Activated T-cell treated with anti-CD3 and anti-CD28 coated beads for 24 hours (primary cell): Measurements from ENCODE around the gene KRT16.
"Not testable (repeated sequence)": the region's sequence is repeated elsewhere in the genome, so short reads cannot be mapped to it uniquely, and the experiment has no call there.

Source experiments
- DNase-seq: peaks from one replicate; pipeline ENCODE4 v3.0.0-alpha.2; 2020; ENCODE audit warnings: low read depth

KRT16 gene

GRCh38 chr17:41647940-41648410 lies 35.4 kb upstream of the KRT16 start:
- DNase-seq, result peak; percentile 81

DNA sequence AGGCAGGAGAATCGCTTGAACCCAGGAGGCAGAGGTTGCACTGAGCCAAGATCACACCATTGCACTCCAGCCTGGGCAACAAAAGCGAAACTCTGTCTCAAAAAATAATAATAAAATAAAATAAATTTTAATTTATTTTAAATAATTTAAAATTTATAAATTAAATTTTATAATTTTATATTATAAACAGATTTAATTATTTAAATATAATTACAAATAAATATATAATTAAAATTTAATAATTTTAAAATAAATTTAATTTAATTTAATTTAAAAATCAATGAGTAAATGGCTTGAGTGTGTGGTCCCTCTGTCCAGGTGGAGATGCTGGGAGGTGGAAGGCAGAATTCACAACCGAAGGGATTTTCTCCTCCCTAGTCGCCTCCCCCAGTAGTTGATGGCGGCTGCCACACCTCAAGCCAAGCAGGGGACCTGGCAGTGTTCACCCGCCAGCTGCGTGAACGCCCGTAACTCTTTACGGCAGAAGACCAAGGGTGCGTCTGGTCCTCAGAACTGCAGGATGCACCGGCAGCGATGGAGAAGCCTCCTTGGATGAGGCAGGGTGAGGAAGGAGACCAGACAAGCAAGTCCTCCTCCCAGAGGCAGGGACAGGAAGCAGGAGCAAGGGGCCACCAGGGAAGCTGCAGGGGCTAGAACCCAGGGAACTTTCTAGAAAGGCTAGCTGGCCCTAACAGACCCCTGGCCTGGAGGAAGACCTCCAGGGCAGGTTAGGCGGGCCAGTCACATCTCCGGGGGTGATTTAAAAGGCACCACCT lies 34.7 kb upstream of the KRT16 start:
- no peak for DNase-seq

DNA sequence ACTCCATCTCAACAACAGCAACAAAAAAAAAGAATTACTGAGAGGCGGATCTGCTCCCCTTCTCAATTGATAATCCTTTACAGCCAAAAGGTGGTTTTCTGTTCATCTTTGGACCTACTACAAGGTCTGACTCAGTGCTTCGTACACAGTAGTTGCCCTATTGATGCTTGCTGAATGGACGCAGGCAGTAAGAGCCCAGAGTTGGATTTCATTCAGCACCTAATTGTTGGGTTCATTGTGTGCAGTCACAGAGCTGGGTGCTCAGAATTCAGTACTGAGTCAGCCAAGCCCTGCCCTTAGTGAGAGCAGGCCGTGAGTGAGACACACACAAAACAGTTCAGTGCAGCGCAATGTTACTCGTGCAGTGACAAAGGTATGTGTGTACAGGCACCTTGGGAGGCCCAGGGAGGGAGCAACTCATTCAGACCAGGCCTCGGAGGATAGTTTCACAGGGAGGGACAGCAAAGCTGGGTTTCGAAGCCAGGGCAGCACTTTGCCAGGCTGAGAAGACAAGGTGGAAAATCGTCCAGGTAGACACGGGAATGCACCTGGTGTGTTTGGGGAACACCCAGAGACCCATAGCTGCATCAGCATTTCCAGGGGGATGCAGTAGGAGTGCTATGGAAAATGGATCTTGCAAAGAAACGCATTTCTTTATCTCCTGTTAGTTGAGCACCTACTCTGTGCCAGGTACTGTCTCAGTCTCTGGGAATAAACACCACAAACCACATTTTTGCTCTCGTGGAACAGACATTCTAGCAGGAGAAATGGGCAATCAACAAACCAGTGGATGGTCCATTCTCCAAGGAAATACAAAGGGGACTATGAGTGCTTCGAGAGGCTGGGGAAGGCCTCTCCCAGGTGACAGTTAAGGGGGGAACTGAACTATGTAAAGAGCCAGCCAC lies 29.9 kb upstream of the KRT16 start:
- DNase-seq, result no peak

GRCh38 chr17:41640596-41640995 lies 28.0 kb upstream of the KRT16 start:
- not testable (repeated sequence) for DNase-seq

DNA sequence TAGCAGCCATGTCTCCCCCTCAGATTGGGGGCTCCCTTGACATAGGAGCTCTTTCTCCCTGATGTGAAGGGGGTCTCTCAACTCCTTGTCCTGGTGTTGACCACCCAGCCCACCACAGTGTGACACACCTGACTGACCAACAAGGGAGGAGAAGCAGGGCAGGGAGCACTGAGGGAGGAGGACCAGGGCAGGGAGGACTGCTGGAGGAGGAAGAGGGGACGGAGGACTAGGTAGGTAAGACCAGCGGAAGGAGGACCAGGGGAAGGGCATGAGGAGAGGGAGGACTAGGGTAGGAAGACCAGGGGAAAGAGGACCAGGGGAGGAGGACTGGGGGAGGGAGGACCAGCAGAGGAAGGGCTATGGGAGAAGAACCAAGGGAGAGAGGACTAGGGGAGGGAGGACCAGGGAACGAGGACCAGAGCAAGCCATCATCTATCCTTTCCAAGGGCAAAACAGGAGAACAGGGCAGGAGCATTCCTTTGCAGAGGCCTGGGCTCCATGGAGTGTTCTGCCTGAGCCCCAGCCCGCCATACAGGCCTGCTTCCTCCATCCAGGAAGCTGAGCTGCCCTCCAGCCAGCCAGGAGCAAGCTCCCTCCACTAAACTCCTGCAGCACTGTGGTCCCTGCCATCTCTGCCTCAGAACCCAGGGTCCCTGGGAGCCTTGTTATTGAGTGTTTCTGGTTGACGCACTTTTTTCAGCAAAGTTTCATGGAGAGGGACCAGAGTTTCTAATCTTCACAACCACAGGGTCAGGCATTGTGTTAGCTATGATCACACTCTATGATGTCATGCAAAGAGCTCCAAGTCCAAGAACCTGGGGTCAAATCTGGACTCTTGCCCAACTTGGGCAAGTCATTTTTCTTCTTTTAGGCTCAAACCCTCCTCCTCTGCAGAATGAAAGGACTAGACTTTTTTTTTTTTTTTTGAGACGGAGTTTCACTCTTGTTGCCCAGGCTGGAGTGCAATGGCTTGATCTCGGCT lies 27.2 kb upstream of the KRT16 start:
- no peak for DNase-seq

GRCh38 chr17:41638941-41639340 lies 26.4 kb upstream of the KRT16 start:
- no peak for DNase-seq

GRCh38 chr17:41638194-41638593 lies 25.6 kb upstream of the KRT16 start:
- no peak for DNase-seq

DNA sequence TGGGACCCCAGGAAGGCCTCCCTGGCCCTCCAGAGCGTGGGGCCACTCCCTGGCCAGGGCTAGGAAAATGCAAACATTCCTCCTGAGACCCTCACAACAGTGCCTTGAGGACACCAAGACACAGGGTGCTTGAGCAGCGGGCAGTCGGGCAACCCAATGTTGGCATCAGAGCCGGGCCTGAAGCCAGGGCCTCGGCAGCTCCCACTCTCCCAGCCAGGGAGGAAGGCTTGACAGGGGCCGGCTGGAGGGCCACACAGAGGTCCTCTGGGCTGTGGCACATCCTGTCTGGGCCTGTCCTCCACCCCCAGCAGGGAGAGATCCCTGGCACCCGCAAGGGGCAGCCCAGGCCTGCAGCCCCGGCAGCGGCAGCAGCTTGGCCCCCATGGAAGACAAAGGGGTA lies 24.1 kb upstream of the KRT16 start:
- DNase-seq, result no peak

GRCh38 chr17:41635121-41636097 lies 22.8 kb upstream of the KRT16 start:
- no peak for DNase-seq

DNA sequence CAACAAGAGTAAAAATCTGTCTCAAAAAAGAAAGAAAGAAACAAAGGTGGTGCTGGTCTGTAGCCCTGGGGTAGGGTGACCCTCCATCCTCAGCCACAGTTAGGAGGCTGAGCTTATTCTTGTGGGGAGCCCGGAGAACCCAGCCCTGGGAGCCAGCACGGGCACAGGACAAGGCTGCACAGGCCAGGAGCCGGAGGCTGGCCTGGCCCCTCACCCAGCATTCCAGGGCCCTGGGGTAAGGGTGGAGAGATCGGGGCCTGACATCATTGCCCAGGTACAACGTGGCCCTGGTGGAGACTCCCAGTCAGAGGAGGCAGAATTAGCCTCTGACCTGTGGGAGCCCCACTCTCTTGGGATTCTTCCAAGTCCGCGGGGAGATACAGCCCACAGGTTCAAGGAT lies 22.1 kb upstream of the KRT16 start:
- no peak for DNase-seq

DNA sequence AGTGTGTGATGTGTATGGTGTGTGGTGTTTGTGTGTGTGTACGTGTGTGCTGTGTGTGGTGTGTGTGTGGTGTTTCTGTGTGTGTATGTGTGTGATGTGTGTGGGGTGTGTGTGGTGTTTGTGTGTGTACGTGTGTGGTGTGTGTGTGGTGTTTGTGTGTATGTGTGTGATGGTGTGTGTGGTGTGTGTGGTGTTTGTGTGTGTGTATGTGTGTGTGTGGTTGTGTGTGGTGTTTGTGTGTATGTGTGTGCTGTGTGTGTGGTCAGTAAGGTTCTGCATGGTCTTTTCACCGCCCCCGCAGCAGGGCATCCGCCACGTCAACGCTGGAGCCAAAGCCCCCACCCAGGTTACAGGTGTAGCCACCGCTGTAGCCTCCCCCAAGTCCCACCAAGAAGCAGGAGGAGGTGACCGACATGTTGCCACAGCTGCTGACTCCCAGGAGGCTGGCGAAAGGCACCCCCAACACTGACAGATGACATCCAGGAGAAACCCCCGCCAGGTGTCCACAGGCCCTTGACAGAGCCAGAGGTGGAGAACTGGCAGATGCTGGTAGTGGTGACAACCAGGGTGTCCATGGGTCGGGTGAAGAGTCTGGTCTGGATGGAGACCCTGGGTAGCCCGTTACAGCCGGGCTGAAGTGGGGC lies 21.1 kb upstream of the KRT16 start:
- DNase-seq, result no peak

GRCh38 chr17:41632482-41633105 lies 20.0 kb upstream of the KRT16 start:
- DNase-seq, result no peak

GRCh38 chr17:41631898-41632285 lies 19.3 kb upstream of the KRT16 start:
- no peak for DNase-seq

DNA sequence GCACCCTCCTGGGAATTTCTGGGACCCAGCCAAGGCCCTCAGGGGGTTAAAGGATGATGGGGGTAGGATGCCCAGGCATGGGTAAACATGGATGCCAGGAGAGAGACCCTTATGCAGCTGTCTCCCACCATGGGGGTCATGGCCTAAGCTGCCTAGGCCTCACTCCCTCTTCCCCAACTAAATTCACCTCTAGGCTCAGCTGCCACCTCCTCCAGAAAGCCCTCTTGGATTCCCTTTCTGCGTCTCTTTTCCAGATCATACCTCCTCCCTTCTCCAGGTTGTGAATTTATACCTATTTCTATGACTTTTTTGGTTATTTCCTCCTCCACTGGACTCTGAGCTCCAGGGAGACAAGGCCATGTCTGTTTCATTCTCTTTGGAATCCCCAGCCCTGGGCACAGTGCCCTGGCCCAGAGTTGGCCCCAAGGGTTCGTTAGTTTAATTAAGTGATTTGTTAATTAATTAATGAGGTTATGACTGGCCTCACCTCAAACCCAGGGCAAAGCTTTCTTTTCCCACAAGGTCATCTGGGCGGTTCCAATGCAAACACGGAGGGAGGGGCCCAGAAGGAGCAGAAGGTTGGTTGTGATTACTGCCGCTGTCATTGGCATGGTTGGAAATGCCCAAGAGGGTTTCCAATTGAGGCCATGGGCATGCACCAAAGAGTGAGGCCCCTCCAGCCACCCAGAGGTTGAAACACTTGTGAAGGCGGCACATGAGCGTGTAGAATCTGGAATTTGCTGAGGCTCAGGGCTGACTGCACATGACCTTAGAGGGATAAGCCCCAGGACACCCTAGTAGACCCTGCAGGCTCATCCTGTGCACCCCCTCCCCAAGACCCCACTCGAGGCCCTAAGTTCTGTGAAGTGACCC lies 18.7 kb upstream of the KRT16 start:
- DNase-seq, result no peak

GRCh38 chr17:41629826-41630670 lies 17.5 kb upstream of the KRT16 start:
- no peak for DNase-seq

- DNase-seq, result no peak
Measured at GRCh38 chr17:41629316-41629715, 16.7 kb upstream of the KRT16 start.

GRCh38 chr17:41628621-41629255 lies 16.2 kb upstream of the KRT16 start:
- not testable (repeated sequence) for DNase-seq
